A549 (cell line): ENCODE data around the gene MLLT1. TPM values are rescaled to one million over a fixed set of nuclear protein-coding genes. Genes with fewer than 3 reads are reported as not detected.

Source experiments
- ATAC-seq, 2 experiments: fragments of 200-7000 bp in 1 of 2; fragments of >200 bp in 1 of 2; cut with Nextera tagmentation in 1 of 2; cut with Tn5 transposase in 1 of 2; 3 replicates each; pipeline versions ENCODE4 v1.8.0 to v1.9.1; 2018 to 2020; ENCODE audit warnings: mild to moderate bottlenecking in 1 of 2, moderate library complexity in 1 of 2
- CTCF ChIA-PET: fragments of 300-600 bp; sonication (Branson Sonifier 250); formaldehyde crosslinking; extraction: SDS; loops from one replicate; lab custom pipeline; 2021; ENCODE audit warnings: antibody characterized with exemption, inconsistent platforms; lab: Yijun Ruan, JAX
- POLR2A ChIA-PET: fragments of 350-600 bp; formaldehyde crosslinking; extraction: SDS; loops from one replicate; lab custom pipeline; 2021; ENCODE audit warnings: antibody characterized with exemption, inconsistent platforms; lab: Yijun Ruan, JAX
- DNase-seq, 2 experiments: peaks; one replicate each; pipeline versions ENCODE4 v3.0.0 to v3.0.0-alpha.2; 2011 to 2016; ENCODE audit warnings: low read depth in 1 of 2, low spot score in 1 of 2
- FAIRE-seq: peaks from 2 replicates; lab custom pipeline; 2011; peaks lifted over from hg19 to GRCh38; lab: Jason Lieb, UNC
- H3K27ac ChIP-seq, 2 experiments: fragments of >200 bp; sonication (Bioruptor Twin); formaldehyde crosslinking; 3 replicates each; pipeline ENCODE4 v1.5.1; 2016 to 2017
- H3K4me1 ChIP-seq: fragments of >200 bp; sonication (Bioruptor Twin); formaldehyde crosslinking; 3 replicates; pipeline ENCODE4 v1.6.1; 2016
- H3K4me2 ChIP-seq: fragments of >200 bp; sonication (Bioruptor Twin); formaldehyde crosslinking; 3 replicates; pipeline ENCODE4 v1.6.1; 2016
- H3K4me3 ChIP-seq: fragments of >200 bp; sonication (Bioruptor Twin); formaldehyde crosslinking; 3 replicates; pipeline ENCODE4 v1.5.1; 2016
- H3K9me3 ChIP-seq: fragments of >200 bp; sonication (Bioruptor Twin); formaldehyde crosslinking; 3 replicates; pipeline ENCODE4 v1.6.1; 2016
- CBX2 ChIP-seq: fragments of 200-600 bp; sonication (generic); IDR thresholded peaks from 2 replicates; pipeline ENCODE4 v1.6.1; 2016; ENCODE audit warnings: low read depth, mild to moderate bottlenecking, borderline replicate concordance
- CBX8 ChIP-seq: fragments of 200-600 bp; sonication (generic); IDR thresholded peaks from 2 replicates; pipeline ENCODE4 v1.6.1; 2016
- ELK1 ChIP-seq: fragments of 150-350 bp; IDR thresholded peaks from 2 replicates; pipeline ENCODE4 v1.6.1; 2014; ENCODE audit warnings: low read depth, mild to moderate bottlenecking, low read length
- EP300 ChIP-seq, 2 experiments: fragments of >200 bp; sonication (Bioruptor Twin); formaldehyde crosslinking; IDR thresholded peaks; 2 replicates in 1 of 2; 3 replicates in 1 of 2; pipeline ENCODE4 v1.6.1; 2016 to 2017
- ESRRA ChIP-seq: fragments of 150-350 bp; IDR thresholded peaks from 2 replicates; pipeline ENCODE4 v1.6.1; 2014; ENCODE audit warnings: mild to moderate bottlenecking, low read length, borderline replicate concordance
- FOSL2 ChIP-seq, 2 experiments: fragments of 450-650 bp in 1 of 2; fragments of >200 bp in 1 of 2; sonication (Bioruptor Twin) in 1 of 2; formaldehyde crosslinking; IDR thresholded peaks; 2 replicates each; pipeline versions ENCODE4 v1.5.0 to v1.6.1; 2016 to 2020; ENCODE audit warnings: mild to moderate bottlenecking in 1 of 2, moderate library complexity in 1 of 2
- GATA3 ChIP-seq: IDR thresholded peaks from 2 replicates; pipeline ENCODE4 v1.6.1; 2012; ENCODE audit warnings: borderline replicate concordance
- HDAC2 ChIP-seq: fragments of 200-600 bp; sonication (generic); IDR thresholded peaks from 2 replicates; pipeline ENCODE4 v1.6.1; 2016
- JUNB ChIP-seq: fragments of >200 bp; sonication (Bioruptor Twin); formaldehyde crosslinking; IDR thresholded peaks from 2 replicates; pipeline ENCODE4 v1.6.1; 2016
- MAFK ChIP-seq: fragments of 450-650 bp; IDR thresholded peaks from 2 replicates; pipeline ENCODE4 v1.6.1; 2014; ENCODE audit not compliant: partially characterized antibody
- MAX ChIP-seq: IDR thresholded peaks from 2 replicates; pipeline ENCODE4 v1.6.1; 2012
- PBX3 ChIP-seq: IDR thresholded peaks from 2 replicates; pipeline ENCODE4 v1.6.1; 2012
- POLR2A ChIP-seq: IDR thresholded peaks from 2 replicates; pipeline ENCODE4 v1.6.1; 2012; ENCODE audit warnings: mild to moderate bottlenecking, low read length
- RFX5 ChIP-seq: fragments of 450-650 bp; IDR thresholded peaks from 2 replicates; pipeline ENCODE4 v1.7.1; 2014; ENCODE audit warnings: antibody characterized with exemption, mild to moderate bottlenecking, moderate library complexity
- SMC3 ChIP-seq: fragments of >200 bp; sonication (Bioruptor Twin); formaldehyde crosslinking; IDR thresholded peaks from 3 replicates; pipeline ENCODE4 v1.6.1; 2018; ENCODE audit warnings: inconsistent platforms
- SREBF2 ChIP-seq: fragments of 450-650 bp; IDR thresholded peaks from 2 replicates; pipeline ENCODE4 v1.6.1; 2014; ENCODE audit warnings: mild to moderate bottlenecking, moderate library complexity
- USF2 ChIP-seq: fragments of 450-650 bp; IDR thresholded peaks from 2 replicates; pipeline ENCODE4 v1.6.1; 2014; ENCODE audit warnings: antibody characterized with exemption
- ZSCAN20 ChIP-seq: fragments of 250-450 bp; sonication (Bioruptor Pico); IDR thresholded peaks from 2 replicates; pipeline ENCODE4 v1.8.0; 2022; ENCODE audit warnings: mild to moderate bottlenecking, moderate library complexity
- WGBS: methylation state at CpG from one replicate; pipeline ENCODE4 v1.1.6; 2017; ENCODE audit errors: missing lambda C conversion rate; 5-methylcytosine and 5-hydroxymethylcytosine counted together
- polyA plus RNA-seq, 4 experiments: library from polyadenylated mRNA; depleted of rRNA in 3 of 4; stranded (reverse); fragments of >200 nt; fragmentation: RNase III in 1 of 4; extraction: RNeasy Plus Mini Kit Qiagen cat#74134 plus additional on column Dnase treatment in 1 of 4; gene quantifications; 2 replicates in 3 of 4; 3 replicates in 1 of 4; pipeline ENCODE4 v1.2.3, GENCODE V29; 2011 to 2017

The MLLT1 gene
- polyA plus RNA-seq, 2 of the 4 experiments (the other 2 are of a cell fraction): 7.4 to 17.5 TPM

GRCh38 chr19:6214881-6215541 lies 64.8 kb downstream of the MLLT1 start:
- WGBS: 85% methylated on average over 15 of the region's 41 CpGs
- no peak for FAIRE-seq

GRCh38 chr19:6213696-6214641 lies 65.8 kb downstream of the MLLT1 start:
- POLR2A ChIA-PET: interaction anchor here (0.5 kb wide), 1 partner anchor 99 kb away, joined by 3 read pairs; no protein-coding TSS in a partner anchor
- FAIRE-seq: no peak
- DNase-seq: no peak

More at GRCh38 chr19:6214881-6215541, 64.8 kb downstream of the MLLT1 start:
- H3K9me3 ChIP-seq: no peaks in the 10 kb centered on the region
- ATAC-seq (no peak), DNase-seq (no peak)
- no peak for TF ChIP-seq SMC3
- TF ChIP-seq USF2: no peak
- TF ChIP-seq CBX8: no peak
- TF ChIP-seq RFX5: no peak
- no peak for TF ChIP-seq MAFK
- no peak for TF ChIP-seq SREBF2
- TF ChIP-seq HDAC2: no peak
- no peak for TF ChIP-seq ZSCAN20 (CRISPR knock-in tag)
- no peak for TF ChIP-seq CBX2
- no peak for TF ChIP-seq ESRRA
- no peak overlapping the region for H3K4me3 ChIP-seq
- POLR2A ChIA-PET: no interaction called here
- H3K4me1 ChIP-seq: no peaks in the 10 kb centered on the region
- CTCF ChIA-PET: interaction anchor here (2.0 kb wide), 1 partner anchor 9 kb away, joined by 4 read pairs; no protein-coding TSS in a partner anchor
- H3K4me2 ChIP-seq: no peak overlapping the region
- H3K27ac ChIP-seq: no peak overlapping the region

More at GRCh38 chr19:6213696-6214641, 65.8 kb downstream of the MLLT1 start:
- no peaks in the 10 kb centered on the region for H3K9me3 ChIP-seq
- H3K27ac ChIP-seq: no peak overlapping the region
- H3K4me1 ChIP-seq: no peaks in the 10 kb centered on the region
- ATAC-seq: no peak
- H3K4me2 ChIP-seq: no peak overlapping the region
- H3K4me3 ChIP-seq: no peak overlapping the region
- TF ChIP-seq ESRRA (no peak), EP300 (IDR thresholded peaks at IDR 0.05) (no peak), POLR2A (no peak), FOSL2 (IDR thresholded peaks at IDR 0.05) (no peak), FOSL2 (CRISPR knock-in tag; IDR thresholded peaks at IDR 0.05) (no peak), GATA3 (no peak), MAX (no peak), ELK1 (no peak), ZSCAN20 (CRISPR knock-in tag) (no peak), JUNB (no peak), PBX3 (no peak)
- 93% methylated on average over 3 of the region's 32 CpGs for WGBS
- CTCF ChIA-PET: interaction anchor here (2.0 kb wide), 1 partner anchor 10 kb away, joined by 4 read pairs; no protein-coding TSS in a partner anchor
